ENCODE results near the gene OR7D2.

The OR7D2 gene

DNA sequence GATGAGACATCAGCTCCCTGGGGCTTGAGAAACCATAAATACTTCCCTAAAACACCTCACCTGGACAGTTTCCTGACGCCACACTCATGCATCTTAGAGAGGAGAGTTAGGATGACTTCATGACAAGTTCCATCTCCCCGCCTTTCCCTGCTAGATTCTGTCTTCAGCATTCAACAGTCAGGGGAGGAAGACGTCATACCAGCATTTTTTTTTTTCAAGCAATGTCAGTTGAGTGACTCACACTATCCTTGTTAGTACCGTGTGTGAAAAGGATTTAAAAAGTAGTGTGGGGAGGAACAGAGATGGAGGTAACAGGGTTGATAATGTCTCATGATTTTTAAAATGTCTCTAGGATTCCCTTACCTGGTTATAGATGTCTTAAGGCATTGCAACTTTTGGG lies at the start of gene OR7D2:
OR7D2 (plus strand) TSS at position 79 of the 400 bp plus-strand sequence. CDS start 6,803 bp downstream, outside the sequence.
- no peak within 1 kb of the TSS for H3K4me3 ChIP-seq (ENCODE audit: low read depth, low read length)
- DNase-seq (ENCODE audit: low read depth), result no peak

DNA sequence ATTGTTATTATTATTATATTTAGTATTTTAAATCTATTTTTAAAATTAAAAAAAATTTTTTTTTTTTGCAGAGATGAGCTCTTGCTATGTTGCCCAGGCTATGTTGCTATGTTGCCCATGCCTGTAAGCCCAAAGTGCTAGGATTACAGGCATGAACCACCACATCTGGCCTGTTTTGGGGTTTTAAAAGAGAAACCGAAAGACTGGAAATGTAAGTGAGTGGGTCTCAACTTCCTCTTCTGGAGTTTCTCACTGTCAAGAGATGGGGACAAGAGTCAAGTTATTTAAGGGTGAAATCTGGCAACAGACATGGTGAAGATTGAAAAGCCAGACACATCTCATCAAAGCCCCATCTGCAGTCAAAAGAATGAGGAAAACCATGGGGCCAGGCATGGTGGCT lies 47.8 kb upstream of the OR7D2 start:
- no peak overlapping the region for H3K4me3 ChIP-seq (ENCODE audit: low read depth, low read length)
- no peak for DNase-seq (ENCODE audit: low read depth)

DNA sequence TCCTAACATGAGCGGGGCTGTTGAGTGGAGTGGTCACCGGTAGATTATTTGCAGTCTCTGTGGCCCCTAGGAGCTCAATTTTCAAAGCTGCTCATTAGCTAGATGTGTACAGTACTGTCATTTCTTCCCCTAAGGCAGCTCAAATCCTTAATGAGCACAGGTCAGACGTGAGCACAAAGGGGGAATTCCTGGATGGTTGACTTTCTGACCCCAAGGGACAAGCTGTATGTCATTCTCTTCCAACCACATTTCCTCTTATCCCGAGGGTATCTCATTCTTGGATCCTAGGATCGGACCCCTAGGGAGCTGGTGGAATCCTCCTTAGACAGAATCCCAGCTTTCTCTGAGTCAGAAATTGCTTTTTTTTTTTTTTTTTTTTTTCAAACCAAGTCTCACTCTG lies 46.4 kb upstream of the OR7D2 start:
- DNase-seq (ENCODE audit: low read depth), result no peak
- no peak overlapping the region for H3K4me3 ChIP-seq (ENCODE audit: low read depth, low read length)

DNA sequence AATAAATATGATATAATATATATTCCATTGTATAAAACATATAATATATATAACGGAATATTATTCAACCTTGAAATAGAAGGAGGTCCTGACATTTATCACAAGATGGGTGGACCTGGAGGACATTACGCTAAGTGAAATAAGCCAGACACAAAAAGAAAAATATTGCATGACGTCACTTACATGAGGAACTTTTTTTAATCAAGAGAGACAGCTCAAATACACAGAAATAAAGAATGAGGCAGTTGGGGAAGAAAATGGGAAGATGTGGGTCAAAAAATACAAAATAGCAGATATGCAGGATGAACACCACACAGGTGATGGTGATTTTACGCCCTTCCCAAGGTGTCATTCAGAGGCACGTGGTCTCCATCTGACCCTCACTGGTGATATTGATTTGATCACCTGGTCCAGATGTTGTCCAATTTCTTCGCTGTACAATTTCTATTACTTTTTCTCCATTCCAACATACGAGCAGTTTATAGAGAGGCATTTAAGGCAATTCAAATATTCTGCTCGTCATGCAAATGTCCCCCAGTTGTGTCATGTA lies 39.1 kb upstream of the OR7D2 start:
- H3K4me3 ChIP-seq (ENCODE audit: low read depth, low read length), result peak overlapping the region; percentile 63
- DNase-seq (ENCODE audit: low read depth), result no peak

DNA sequence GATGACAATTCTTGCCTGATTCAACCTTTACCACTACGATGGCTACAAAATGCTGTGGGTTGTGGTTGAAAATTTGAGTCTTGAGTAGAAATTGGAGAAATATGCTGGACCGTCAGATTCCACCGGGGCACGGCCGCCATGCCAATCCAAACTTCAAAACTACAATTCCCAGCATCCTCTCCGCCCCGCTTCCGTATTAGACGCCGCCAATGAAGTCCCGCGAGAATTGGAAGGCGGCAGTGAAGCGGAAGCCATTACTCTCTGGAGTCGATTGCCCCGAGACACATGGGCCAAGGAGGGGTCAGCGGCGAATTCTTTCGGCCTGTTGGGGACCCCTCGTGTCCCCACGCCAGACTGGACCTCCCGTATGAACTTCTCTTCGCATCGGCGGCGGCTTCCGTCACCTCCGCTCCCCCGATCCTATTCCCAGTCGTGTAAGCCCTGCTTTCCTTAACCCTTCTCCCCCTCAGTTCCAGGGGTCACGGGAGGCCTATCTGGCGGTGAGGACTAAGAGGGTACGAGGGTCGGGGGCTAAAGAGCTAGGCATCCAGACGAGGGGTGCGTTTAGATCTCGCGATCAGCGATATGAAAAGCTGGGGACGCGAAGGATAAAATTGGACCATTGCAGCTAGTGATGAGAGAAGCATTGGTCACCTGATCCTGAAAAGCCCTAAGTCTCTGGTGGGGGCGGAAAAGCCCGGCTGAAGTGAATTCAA lies 38.5 kb upstream of the OR7D2 start, which contains the start of gene ZNF317:
ZNF317 (plus strand) TSS at position 239 of the 716 bp plus-strand sequence. CDS start 15,620 bp downstream, outside the sequence.
- peak within 1 kb of the TSS; percentile 63 for H3K4me3 ChIP-seq (ENCODE audit: low read depth, low read length)
- peak; percentile 63 for DNase-seq (ENCODE audit: low read depth)

DNA sequence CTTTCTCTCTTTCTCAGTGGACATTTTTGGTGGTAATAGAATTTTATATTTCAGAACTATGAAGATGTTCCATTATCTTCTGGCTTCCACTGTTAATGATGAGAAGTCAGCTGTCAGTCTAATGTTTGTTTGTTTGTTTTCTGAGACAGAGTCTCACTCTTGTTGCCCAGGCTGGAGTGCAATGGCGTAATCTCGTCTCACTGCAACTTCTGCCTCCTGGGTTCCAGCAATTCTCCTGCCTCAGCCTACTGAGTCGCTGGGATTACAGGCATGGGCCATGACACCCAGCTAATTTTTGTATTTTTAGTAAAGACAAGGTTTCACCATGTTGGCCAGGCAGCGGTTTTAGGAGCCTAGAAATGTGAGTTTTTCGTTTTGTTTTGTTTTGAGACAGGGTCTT lies 33.9 kb upstream of the OR7D2 start:
- H3K4me3 ChIP-seq (ENCODE audit: low read depth, low read length), result no peak overlapping the region
- no peak for DNase-seq (ENCODE audit: low read depth)

DNA sequence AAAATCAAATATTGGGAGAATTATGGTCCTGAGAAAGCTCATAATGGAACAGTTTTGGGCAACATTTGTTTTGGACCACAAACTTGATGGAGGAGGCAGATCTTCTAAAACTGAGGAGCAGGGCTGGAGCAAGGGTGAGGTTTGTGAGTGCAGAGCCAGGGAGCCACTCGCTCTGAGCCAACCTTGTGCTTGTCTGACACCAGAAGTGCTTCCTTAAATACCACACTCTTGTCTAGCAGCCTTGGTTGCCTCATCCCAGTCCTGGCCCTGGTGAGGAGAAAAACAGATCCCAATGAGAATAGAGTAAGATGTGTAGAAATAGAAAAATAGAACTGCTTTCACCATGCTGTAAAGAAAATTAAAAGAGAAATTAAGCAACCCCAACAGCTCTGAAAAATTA lies 31.9 kb upstream of the OR7D2 start:
- H3K4me3 ChIP-seq (ENCODE audit: low read depth, low read length), result no peak overlapping the region
- DNase-seq (ENCODE audit: low read depth), result no peak

DNA sequence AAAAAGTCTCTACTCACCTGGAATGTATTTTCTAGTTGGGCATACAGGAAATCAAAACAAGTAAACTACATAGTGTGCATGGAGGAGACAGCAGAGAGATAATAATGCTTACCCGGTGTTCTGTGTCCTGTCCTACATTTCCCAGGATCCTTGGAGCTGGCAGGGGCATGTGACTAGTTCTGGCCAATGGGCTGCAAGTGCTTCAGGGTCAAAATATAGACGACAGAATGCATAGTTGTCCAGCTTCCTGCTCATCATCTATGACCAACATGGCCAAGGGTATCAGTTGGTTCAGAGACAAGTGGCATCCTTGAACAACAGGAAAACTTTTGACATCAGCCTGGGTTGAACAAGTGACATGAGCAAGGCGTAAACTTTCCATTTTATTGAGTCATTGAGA lies 30.1 kb upstream of the OR7D2 start:
- DNase-seq (ENCODE audit: low read depth), result no peak
- H3K4me3 ChIP-seq (ENCODE audit: low read depth, low read length), result no peak overlapping the region

DNA sequence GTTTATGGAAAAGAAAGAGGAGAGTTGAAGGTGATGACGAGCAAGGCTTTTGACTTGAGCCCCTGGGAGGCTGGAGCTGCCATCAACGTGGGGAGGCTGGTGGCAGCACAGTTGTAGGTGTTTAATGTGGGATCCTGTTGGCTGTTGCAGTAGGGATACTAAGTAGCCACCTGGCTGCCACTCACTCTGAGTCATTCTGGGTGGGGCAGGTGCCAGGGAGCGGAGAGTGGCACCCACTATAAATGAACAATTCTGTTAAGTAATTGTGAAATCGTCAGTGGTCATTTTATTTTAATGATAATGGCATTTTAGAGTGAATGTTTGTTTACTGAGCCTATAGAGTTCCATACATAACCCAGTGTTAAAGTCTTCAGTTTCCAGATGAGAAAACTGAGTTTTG lies 28.8 kb upstream of the OR7D2 start:
- DNase-seq (ENCODE audit: low read depth), result no peak
- no peak overlapping the region for H3K4me3 ChIP-seq (ENCODE audit: low read depth, low read length)

DNA sequence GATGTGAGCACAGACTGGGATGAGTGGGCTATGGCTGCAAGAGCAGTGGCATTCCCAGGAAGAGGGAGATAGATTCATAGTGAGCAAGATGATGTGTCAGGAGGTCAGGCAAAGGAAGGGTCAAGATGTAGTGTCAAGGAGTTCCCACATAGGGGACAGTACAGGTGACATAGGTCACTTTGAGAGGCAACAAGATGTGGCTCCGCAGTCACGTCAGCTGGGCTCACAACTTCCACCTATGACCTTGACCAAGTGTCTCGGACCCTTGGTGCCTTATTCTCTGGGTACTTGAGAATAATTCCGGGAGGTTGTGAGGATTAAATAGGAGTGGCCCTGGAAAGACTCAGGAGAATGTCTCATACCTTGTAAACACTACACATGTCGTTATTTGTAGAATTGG lies 28.1 kb upstream of the OR7D2 start:
- H3K4me3 ChIP-seq (ENCODE audit: low read depth, low read length), result no peak overlapping the region

DNA sequence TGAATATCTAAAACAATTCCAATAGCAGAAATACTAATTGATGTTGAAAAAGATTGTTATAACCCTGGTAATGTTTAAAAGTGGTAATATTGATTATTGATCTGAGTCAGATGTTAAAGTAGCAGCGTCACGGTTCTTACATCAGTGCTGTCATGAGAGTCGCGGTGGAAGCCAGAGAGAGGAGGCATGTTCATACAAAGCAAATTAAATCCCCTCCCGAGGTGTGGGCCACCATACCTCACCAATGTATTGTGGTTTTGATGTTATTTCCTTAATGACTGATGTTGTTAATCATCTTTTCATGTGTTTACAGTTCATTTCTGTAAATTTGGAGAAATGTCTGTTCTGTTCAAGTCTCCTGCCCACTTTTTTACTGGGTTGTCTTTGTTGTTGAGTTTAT lies 27.4 kb upstream of the OR7D2 start:
- H3K4me3 ChIP-seq (ENCODE audit: low read depth, low read length), result no peak overlapping the region
- no peak for DNase-seq (ENCODE audit: low read depth)

More for the DNA sequence above, 28.1 kb upstream of the OR7D2 start:
- DNase-seq (ENCODE audit: low read depth), result no peak

DNA sequence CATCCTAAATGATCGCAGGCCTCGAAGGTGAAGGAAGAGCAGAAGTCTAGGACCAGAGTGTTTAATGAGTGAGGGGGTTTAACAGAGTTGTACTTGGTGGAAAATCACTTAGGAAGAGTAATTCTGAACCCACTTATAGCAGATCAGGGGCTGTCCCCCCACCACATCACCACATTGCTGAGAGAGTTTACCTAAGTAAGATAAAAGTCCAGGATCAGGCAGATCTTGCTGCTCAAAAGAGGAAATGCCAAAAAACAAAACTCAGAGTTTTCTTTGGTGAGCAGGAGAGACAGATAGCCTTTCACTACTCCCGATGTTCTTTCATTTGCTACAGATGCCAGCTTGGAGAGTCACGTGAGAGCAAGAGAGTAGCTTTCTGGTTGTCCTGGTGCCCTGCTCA lies 23.2 kb upstream of the OR7D2 start:
- DNase-seq (ENCODE audit: low read depth), result no peak
- no peak overlapping the region for H3K4me3 ChIP-seq (ENCODE audit: low read depth, low read length)

DNA sequence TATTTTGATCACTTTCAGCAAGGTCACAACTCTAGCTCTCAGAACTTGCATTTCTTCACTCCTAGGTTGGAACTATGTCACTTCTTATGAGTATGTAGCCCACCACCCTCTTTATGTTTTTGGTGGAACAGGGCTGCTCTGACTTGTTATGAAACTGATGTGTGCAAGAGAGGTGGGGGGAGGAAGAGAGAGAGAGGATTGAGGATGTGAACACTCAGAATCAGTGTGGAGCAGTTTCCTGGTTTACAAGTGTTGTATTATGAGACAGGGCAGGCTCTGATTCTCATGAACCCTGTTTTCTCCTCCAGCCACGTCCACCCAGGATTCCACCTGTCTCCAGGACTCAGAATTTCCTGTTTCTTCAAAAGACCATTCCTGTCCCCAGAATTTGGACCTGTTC lies 22.5 kb upstream of the OR7D2 start:
- DNase-seq (ENCODE audit: low read depth), result no peak

DNA sequence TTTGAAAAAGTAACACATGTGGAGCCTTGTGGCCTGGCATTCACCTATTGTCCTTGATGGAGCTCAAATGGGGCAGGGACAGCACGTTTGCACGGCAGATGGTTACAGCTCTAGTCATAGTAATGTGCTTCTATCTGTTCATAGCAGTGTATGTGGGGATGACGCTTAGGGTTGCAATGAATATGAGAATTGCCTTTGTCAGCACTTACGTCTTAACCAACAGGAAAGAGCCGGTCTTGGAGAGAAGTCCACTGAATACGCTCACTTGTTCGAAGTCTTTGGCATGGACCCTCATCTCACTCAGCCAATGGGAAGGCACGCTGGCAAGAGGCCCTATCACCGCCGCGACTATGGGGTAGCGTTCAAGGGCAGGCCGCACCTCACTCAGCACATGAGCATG lies 18.9 kb upstream of the OR7D2 start:
- H3K4me3 ChIP-seq (ENCODE audit: low read depth, low read length), result no peak overlapping the region
- DNase-seq (ENCODE audit: low read depth), result no peak

More for the DNA sequence above, 22.5 kb upstream of the OR7D2 start:
- no peak overlapping the region for H3K4me3 ChIP-seq (ENCODE audit: low read depth, low read length)

DNA sequence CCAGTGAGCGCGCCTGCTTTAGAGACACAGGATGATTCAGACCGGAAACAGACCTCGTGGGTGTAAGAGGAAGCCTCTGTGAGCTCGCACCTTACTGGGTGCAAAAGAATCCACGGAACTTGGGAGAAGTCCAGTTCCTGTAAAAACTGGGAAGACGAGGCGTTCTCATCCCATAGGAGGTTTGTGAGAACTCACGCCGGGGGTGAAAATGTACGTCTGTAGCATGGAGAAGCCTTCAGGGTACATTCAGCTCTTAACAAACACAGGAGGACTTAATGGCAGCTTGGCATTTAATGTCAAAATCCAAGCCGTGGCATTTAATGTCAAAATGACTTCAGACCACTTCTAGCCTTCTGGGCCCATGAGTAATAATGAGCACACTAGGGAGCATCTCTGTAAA lies 17.4 kb upstream of the OR7D2 start:
- DNase-seq (ENCODE audit: low read depth), result no peak
- no peak overlapping the region for H3K4me3 ChIP-seq (ENCODE audit: low read depth, low read length)

DNA sequence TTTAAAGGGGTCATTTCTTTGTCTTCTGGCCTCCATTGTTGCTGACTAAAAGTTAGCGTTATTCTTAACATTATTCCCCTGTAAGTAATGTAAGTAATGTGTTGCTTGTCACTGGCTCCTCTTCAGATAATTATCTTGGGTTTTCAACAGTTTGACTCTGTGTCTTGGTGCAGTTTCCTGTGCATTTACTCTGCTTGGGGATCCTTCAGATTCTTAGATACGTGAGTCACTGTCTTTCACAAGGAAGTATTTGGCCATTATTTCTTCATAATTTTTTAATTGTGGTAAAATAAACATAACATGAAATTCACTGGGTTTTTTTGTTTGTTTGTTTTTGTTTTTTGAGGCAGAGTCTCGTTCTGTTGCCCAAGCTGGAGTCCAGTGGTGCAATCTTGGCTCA lies 13.5 kb upstream of the OR7D2 start:
- DNase-seq (ENCODE audit: low read depth), result no peak
- H3K4me3 ChIP-seq (ENCODE audit: low read depth, low read length), result no peak overlapping the region

DNA sequence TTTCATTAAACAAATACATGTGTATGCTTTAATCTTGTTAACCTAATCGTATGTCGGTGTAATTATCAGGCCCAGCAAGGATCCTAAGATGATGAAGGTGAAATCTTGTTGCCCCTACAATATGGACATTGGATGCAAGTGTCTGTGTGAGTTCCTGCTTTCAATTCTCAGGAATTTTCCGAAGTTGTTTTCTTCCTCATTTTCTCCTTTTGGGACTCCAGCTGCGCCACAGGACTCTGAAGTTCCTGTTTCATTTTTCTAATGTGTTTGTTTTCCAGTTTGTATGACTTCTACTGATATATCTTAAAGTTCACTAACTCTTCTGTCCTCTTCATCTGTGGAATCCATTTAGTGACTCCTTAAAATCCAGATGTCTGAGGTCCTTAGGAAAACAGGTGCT lies 11.9 kb upstream of the OR7D2 start:
- no peak for DNase-seq (ENCODE audit: low read depth)
- H3K4me3 ChIP-seq (ENCODE audit: low read depth, low read length), result no peak overlapping the region

DNA sequence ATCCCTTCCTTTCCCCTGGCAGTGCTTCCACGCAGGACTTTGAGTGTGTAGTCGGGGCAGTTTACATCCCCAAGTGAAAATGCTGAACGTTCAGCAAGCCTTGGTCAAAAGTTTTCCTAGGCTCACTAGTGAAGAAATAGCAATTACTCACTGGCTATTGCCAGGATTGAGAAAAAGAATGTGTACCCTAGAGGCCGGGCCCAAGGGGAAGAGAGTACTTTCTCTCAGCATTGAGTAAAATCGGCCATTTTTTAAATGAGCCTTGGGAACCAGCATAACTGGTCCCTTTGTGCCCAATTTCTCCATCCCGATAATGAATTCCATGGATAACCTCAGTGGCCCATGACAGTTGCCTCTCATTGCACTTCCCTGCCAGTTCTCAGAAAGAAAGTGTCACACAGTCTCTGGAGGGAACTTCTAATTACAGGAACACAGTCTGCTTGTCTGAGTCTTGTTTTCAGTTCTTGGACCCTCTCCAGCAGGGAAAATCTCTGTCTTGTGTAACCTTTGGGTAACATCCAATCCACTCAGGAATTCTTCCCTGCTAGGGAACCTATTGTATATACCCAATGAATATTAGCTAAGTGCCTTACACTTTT lies 7.3 kb upstream of the OR7D2 start:
- no peak for DNase-seq (ENCODE audit: low read depth)
- H3K4me3 ChIP-seq (ENCODE audit: low read depth, low read length), result no peak overlapping the region

DNA sequence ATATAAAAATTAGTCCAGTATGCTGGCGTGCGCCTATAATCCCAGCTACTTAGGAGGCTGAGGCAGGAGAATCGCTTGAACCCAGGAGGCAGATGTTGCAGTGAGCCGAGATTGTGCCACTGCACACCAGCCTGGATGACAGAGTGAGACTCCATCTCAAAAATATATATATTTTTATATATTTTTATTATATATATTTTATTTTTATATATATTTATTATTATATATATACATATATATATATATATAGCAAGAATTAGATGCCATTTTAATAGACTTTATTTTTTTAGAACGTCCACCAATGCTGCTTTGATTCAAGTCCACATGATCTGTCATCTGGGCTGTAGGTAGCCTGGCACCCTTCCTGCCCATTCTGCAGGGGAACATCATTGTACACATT lies 3.5 kb upstream of the OR7D2 start:
- no peak overlapping the region for H3K4me3 ChIP-seq (ENCODE audit: low read depth, low read length)
- DNase-seq (ENCODE audit: low read depth), result no peak

DNA sequence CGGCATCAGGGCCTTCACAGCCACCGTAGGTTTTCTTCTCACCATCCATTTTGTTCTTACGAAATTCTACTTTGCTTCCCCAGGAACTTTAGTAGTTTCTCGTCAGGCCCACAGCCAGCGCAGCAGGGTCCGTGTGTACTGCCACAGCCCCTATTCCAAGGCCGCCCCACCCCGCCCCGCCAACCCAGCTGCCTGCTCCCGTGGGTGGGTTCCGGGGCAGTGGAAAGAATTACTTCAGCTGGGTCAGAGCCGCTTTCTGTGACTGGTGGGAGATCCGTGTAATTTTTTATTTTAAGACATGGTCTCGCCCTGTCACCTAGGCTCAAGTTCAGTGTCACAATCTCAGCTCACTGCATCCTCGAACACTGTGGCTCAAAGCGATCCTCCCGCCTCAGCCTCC lies 4.2 kb downstream of the OR7D2 start:
- no peak for DNase-seq (ENCODE audit: low read depth)
- H3K4me3 ChIP-seq (ENCODE audit: low read depth, low read length), result no peak overlapping the region

DNA sequence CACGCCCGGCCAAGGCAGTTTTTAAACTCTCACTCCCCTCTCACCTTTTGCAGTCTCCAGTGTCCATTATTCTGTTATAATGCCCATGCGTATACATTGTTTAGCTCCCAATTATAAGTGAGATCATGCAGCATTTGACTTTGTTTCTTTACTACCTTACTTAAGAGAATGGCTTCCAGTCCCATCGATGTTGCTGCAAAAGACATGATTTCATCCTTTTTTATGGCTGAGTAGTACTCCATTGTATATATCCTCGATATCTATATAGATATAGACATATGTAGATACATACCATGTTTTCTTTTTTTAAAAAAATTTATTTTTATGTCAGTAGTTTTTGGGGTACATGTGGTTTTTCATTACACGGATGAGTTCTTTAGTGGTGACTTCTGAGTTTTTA lies 8.4 kb downstream of the OR7D2 start:
- DNase-seq (ENCODE audit: low read depth), result no peak
- no peak overlapping the region for H3K4me3 ChIP-seq (ENCODE audit: low read depth, low read length)
